CD4-positive, alpha-beta T cell (primary cell): ENCODE data around the gene CFAP61. TPM values are rescaled to one million over a fixed set of nuclear protein-coding genes. Genes with fewer than 3 reads are reported as not detected.

ENCODE experiments used
- ATAC-seq: fragments of 200-7000 bp; cut with Tn5 transposase; one replicate; pipeline ENCODE4 v1.10.0; 2022; ENCODE audit warnings: mild to moderate bottlenecking; ENCODE audit not compliant: poor library complexity
- CTCF ChIA-PET: fragments of 350-600 bp; sonication (Branson Sonifier 250); formaldehyde crosslinking; loops from one replicate; lab custom pipeline; 2021; ENCODE audit warnings: antibody characterized with exemption, inconsistent platforms; lab: Charles Lee
- POLR2A ChIA-PET: fragments of 350-600 bp; sonication (Branson Sonifier 250); formaldehyde crosslinking; loops from one replicate; lab custom pipeline; 2021; ENCODE audit warnings: antibody characterized with exemption, inconsistent platforms; lab: Charles Lee
- DNase-seq, 14 experiments: peaks; one replicate each; pipeline ENCODE4 v3.0.0-alpha.2; 2013 to 2020; ENCODE audit warnings: mixed read lengths in 2 of 14
- H3K27ac ChIP-seq, 2 donors: one replicate each; pipeline versions ENCODE4 v1.5.1 to v1.7.0; 2013; ENCODE audit warnings: low read length in 2 of 2, low read depth in 1 of 2, mild to moderate bottlenecking in 1 of 2
- H3K27me3 ChIP-seq, 2 experiments: 1 replicate in 1 of 2; 2 replicates in 1 of 2; pipeline versions ENCODE4 v1.6.1 to v1.7.0; 2013; ENCODE audit warnings: low read length in 2 of 2, control low read depth in 1 of 2, mild to moderate bottlenecking in 1 of 2, moderate library complexity in 1 of 2; ENCODE audit not compliant: insufficient read depth in 2 of 2, control insufficient read depth in 1 of 2
- H3K36me3 ChIP-seq: one replicate; pipeline ENCODE4 v1.6.1; 2013; ENCODE audit warnings: low read length, control low read depth; ENCODE audit not compliant: insufficient read depth
- H3K4me1 ChIP-seq: one replicate; pipeline ENCODE4 v1.6.1; 2013; ENCODE audit warnings: low read length, control low read depth; ENCODE audit not compliant: insufficient read depth
- H3K4me3 ChIP-seq: one replicate; pipeline ENCODE4 v1.5.1; 2013; ENCODE audit warnings: mild to moderate bottlenecking, low read length, moderate library complexity
- H3K9me3 ChIP-seq, 2 experiments: 1 replicate in 1 of 2; 2 replicates in 1 of 2; pipeline versions ENCODE4 v1.6.1 to v1.7.0; 2013; ENCODE audit warnings: low read length in 2 of 2, mild to moderate bottlenecking in 2 of 2, control low read depth in 1 of 2, moderate library complexity in 1 of 2; ENCODE audit not compliant: control insufficient read depth in 1 of 2, insufficient read depth in 1 of 2
- H3K27ac Mint-ChIP-seq: one replicate; pipeline ENCODE4 v1.8.0; 2020; ENCODE audit warnings: mixed read lengths
- H3K27me3 Mint-ChIP-seq: one replicate; pipeline ENCODE4 v1.8.0; 2021; ENCODE audit warnings: mixed read lengths
- H3K36me3 Mint-ChIP-seq: one replicate; pipeline ENCODE4 v1.8.0; 2021; ENCODE audit warnings: low read depth, mixed read lengths
- H3K4me1 Mint-ChIP-seq: one replicate; pipeline ENCODE4 v1.8.0; 2021; ENCODE audit warnings: low read depth, mixed read lengths
- H3K4me3 Mint-ChIP-seq: one replicate; pipeline ENCODE4 v1.8.0; 2020; ENCODE audit warnings: mild to moderate bottlenecking, mixed read lengths
- H3K9me3 Mint-ChIP-seq: one replicate; pipeline ENCODE4 v1.8.0; 2020; ENCODE audit warnings: mixed read lengths
- CTCF ChIP-seq: fragments of 200-600 bp; IDR thresholded peaks from one replicate; pipeline ENCODE4 v1.8.0; 2022; ENCODE audit warnings: antibody characterized with exemption, mild to moderate bottlenecking
- intact Hi-C, 2 experiments: fragments of 100-400 bp; cut with DNase I in 1 of 2; cut with micrococcal nuclease in 1 of 2; formaldehyde crosslinking; loops; one replicate each; pipeline versions ENCODE4 v1.15.1 to v1.9.0; 2023 to 2025; cut with DNase I, micrococcal nuclease
- total RNA-seq, 174 experiments: library from RNA in 2 of 174; stranded (reverse) in 2 of 174; gene quantifications; one replicate each; pipeline ENCODE4 v1.2.3 and lab custom pipeline; 2021 to 2026

CFAP61 gene
- total RNA-seq, 2 experiments from 2014 or later = not detected

GRCh38 chr20:20333866-20334265 lies 281.5 kb downstream of the CFAP61 start:
- no peaks in the 10 kb centered on the region for H3K9me3 Mint-ChIP-seq
- Histone ChIP-seq H3K4me1 (no peaks in the 10 kb centered on the region), H3K4me3 (no peak overlapping the region), H3K9me3 (no peaks in the 10 kb centered on the region), H3K27ac (no peak overlapping the region), H3K36me3 (no peaks in the 10 kb centered on the region), H3K27me3 (no peaks in the 10 kb centered on the region)
- H3K27me3 Mint-ChIP-seq = peaks cover 2% of the 10 kb centered on the region
- DNase-seq = peak in 2 of 14 experiments; percentile 9 to 18
- intact Hi-C loops = no loop called here
- POLR2A ChIA-PET = no interaction called here
- ATAC-seq = no peak
- no peak overlapping the region for H3K27ac Mint-ChIP-seq
- CTCF ChIA-PET = no interaction called here
- H3K4me1 Mint-ChIP-seq = no peaks in the 10 kb centered on the region
- no peak overlapping the region for H3K4me3 Mint-ChIP-seq
- no peaks in the 10 kb centered on the region for H3K36me3 Mint-ChIP-seq
- no peak for TF ChIP-seq CTCF

- no peak overlapping the region for H3K27ac ChIP-seq
- ChIA-PET POLR2A (no interaction called here), CTCF (no interaction called here)
- H3K4me1 ChIP-seq = no peaks in the 10 kb centered on the region
- Mint-ChIP-seq H3K27me3 (no peaks in the 10 kb centered on the region), H3K4me1 (no peaks in the 10 kb centered on the region), H3K36me3 (no peaks in the 10 kb centered on the region), H3K9me3 (no peaks in the 10 kb centered on the region), H3K27ac (no peak overlapping the region), H3K4me3 (no peak overlapping the region)
- no peak overlapping the region for H3K4me3 ChIP-seq
- H3K27me3 ChIP-seq = no peaks in the 10 kb centered on the region
- no peaks in the 10 kb centered on the region for H3K36me3 ChIP-seq
- DNase-seq (no peak), ATAC-seq (no peak)
- no peaks in the 10 kb centered on the region for H3K9me3 ChIP-seq
- no peak for TF ChIP-seq CTCF
- intact Hi-C loops = no loop called here
These were observed 282.2 kb downstream of the CFAP61 start for GRCh38 chr20:20334489-20334888.

GRCh38 chr20:20338133-20338730 lies 285.9 kb downstream of the CFAP61 start:
- no peaks in the 10 kb centered on the region for H3K4me1 ChIP-seq
- intact Hi-C loops = no loop called here
- H3K9me3 Mint-ChIP-seq = no peaks in the 10 kb centered on the region
- H3K4me3 ChIP-seq = no peak overlapping the region
- DNase-seq (no peak), ATAC-seq (no peak)
- ChIA-PET CTCF (no interaction called here), POLR2A (no interaction called here)
- no peaks in the 10 kb centered on the region for H3K36me3 Mint-ChIP-seq
- no peaks in the 10 kb centered on the region for H3K9me3 ChIP-seq
- H3K4me3 Mint-ChIP-seq = no peak overlapping the region
- no peaks in the 10 kb centered on the region for H3K36me3 ChIP-seq
- H3K27ac Mint-ChIP-seq = no peak overlapping the region
- TF ChIP-seq CTCF = no peak
- H3K27ac ChIP-seq = no peak overlapping the region
- H3K27me3 Mint-ChIP-seq = no peaks in the 10 kb centered on the region
- H3K4me1 Mint-ChIP-seq = no peaks in the 10 kb centered on the region
- H3K27me3 ChIP-seq = no peaks in the 10 kb centered on the region
